Parathyroid adenoma (tissue), 2 donors: ENCODE measurements around the gene MAP3K5.

Experiments used
- H2AFZ ChIP-seq: fragments of 300-600 bp; sonication (generic); one replicate; pipeline ENCODE4 v1.7.0; 2017; ENCODE audit warnings: antibody characterized with exemption, mild to moderate bottlenecking
- H3K27ac ChIP-seq: fragments of 300-600 bp; sonication (generic); one replicate; pipeline ENCODE4 v1.7.0; 2017
- H3K27me3 ChIP-seq: fragments of 300-600 bp; sonication (generic); one replicate; pipeline ENCODE4 v1.7.0; 2017; ENCODE audit warnings: low read length; ENCODE audit not compliant: control insufficient read depth, insufficient read depth
- H3K36me3 ChIP-seq: fragments of 300-600 bp; sonication (generic); one replicate; pipeline ENCODE4 v1.7.0; 2017; ENCODE audit warnings: low read length; ENCODE audit not compliant: control insufficient read depth, insufficient read depth
- H3K4me1 ChIP-seq: fragments of 300-600 bp; sonication (generic); one replicate; pipeline ENCODE4 v1.7.0; 2017; ENCODE audit warnings: control low read depth
- H3K4me2 ChIP-seq: fragments of 300-600 bp; sonication (generic); one replicate; pipeline ENCODE4 v1.7.0; 2017; ENCODE audit warnings: low read length
- H3K4me3 ChIP-seq: fragments of 300-600 bp; sonication (generic); one replicate; pipeline ENCODE4 v1.7.0; 2017; ENCODE audit warnings: low read depth, low read length
- H3K79me2 ChIP-seq: fragments of 300-600 bp; sonication (generic); one replicate; pipeline ENCODE4 v1.7.0; 2017; ENCODE audit warnings: control low read depth
- H3K9ac ChIP-seq: fragments of 300-600 bp; sonication (generic); one replicate; pipeline ENCODE4 v1.7.0; 2017; ENCODE audit warnings: mild to moderate bottlenecking
- H3K9me3 ChIP-seq: fragments of 300-600 bp; sonication (generic); one replicate; pipeline ENCODE4 v1.7.0; 2017; ENCODE audit warnings: low read length; ENCODE audit not compliant: control insufficient read depth
- CTCF ChIP-seq: fragments of 300-600 bp; sonication (generic); IDR thresholded peaks from one replicate; pipeline ENCODE4 v1.7.0; 2017; ENCODE audit warnings: antibody characterized with exemption, mild to moderate bottlenecking
- donor health status: primary hyperparathyroidism.

Gene MAP3K5

GRCh38 chr6:136706430-136706829 lies 85.8 kb downstream of the MAP3K5 start:
- Histone ChIP-seq H3K9ac (no peak overlapping the region), H3K27ac (no peak overlapping the region), H3K4me3 (no peak overlapping the region), H3K9me3 (no peaks in the 10 kb centered on the region), H3K79me2 (no peaks in the 10 kb centered on the region), H3K4me1 (no peaks in the 10 kb centered on the region), H3K36me3 (no peaks in the 10 kb centered on the region), H3K27me3 (no peaks in the 10 kb centered on the region), H2AFZ (no peak overlapping the region), H3K4me2 (no peak overlapping the region)
- TF ChIP-seq CTCF = no peak

GRCh38 chr6:136703331-136703865 lies 88.9 kb downstream of the MAP3K5 start:
- Histone ChIP-seq H3K79me2 (no peaks in the 10 kb centered on the region), H3K27ac (no peak overlapping the region), H3K4me1 (no peaks in the 10 kb centered on the region), H3K9ac (no peak overlapping the region), H3K9me3 (no peaks in the 10 kb centered on the region), H3K36me3 (no peaks in the 10 kb centered on the region), H3K4me3 (no peak overlapping the region), H2AFZ (no peak overlapping the region), H3K27me3 (no peaks in the 10 kb centered on the region), H3K4me2 (no peak overlapping the region)
- no peak for TF ChIP-seq CTCF

- TF ChIP-seq CTCF = no peak
- no peak overlapping the region for H2AFZ ChIP-seq
- no peaks in the 10 kb centered on the region for H3K79me2 ChIP-seq
- H3K4me2 ChIP-seq = no peak overlapping the region
- H3K9ac ChIP-seq = no peak overlapping the region
- H3K27me3 ChIP-seq = no peaks in the 10 kb centered on the region
- H3K36me3 ChIP-seq = no peaks in the 10 kb centered on the region
- H3K27ac ChIP-seq = no peak overlapping the region
- H3K4me3 ChIP-seq = no peak overlapping the region
- H3K9me3 ChIP-seq = no peaks in the 10 kb centered on the region
- H3K4me1 ChIP-seq = no peaks in the 10 kb centered on the region
Measured at GRCh38 chr6:136701045-136701444, 91.2 kb downstream of the MAP3K5 start.

- H3K27ac ChIP-seq = no peak overlapping the region
- TF ChIP-seq CTCF = no peak
- H3K4me3 ChIP-seq = no peak overlapping the region
- no peak overlapping the region for H3K4me2 ChIP-seq
- H3K9ac ChIP-seq = no peak overlapping the region
- no peak overlapping the region for H2AFZ ChIP-seq
- no peaks in the 10 kb centered on the region for H3K79me2 ChIP-seq
- H3K36me3 ChIP-seq = no peaks in the 10 kb centered on the region
- H3K27me3 ChIP-seq = no peaks in the 10 kb centered on the region
- H3K4me1 ChIP-seq = no peaks in the 10 kb centered on the region
- no peaks in the 10 kb centered on the region for H3K9me3 ChIP-seq
Measured at GRCh38 chr6:136699358-136699757, 92.9 kb downstream of the MAP3K5 start.

GRCh38 chr6:136696783-136697364 lies 95.4 kb downstream of the MAP3K5 start:
- no peaks in the 10 kb centered on the region for H3K9me3 ChIP-seq
- H3K4me2 ChIP-seq = no peak overlapping the region
- no peak overlapping the region for H3K4me3 ChIP-seq
- H3K36me3 ChIP-seq = no peaks in the 10 kb centered on the region
- H3K4me1 ChIP-seq = no peaks in the 10 kb centered on the region
- H3K27me3 ChIP-seq = no peaks in the 10 kb centered on the region
- TF ChIP-seq CTCF = no peak
- H3K27ac ChIP-seq = no peak overlapping the region
- no peak overlapping the region for H2AFZ ChIP-seq
- H3K79me2 ChIP-seq = no peaks in the 10 kb centered on the region
- no peak overlapping the region for H3K9ac ChIP-seq
